ENCODE data around the gene CENATAC.
"Not testable (repeated sequence)": the region's sequence is repeated elsewhere in the genome, so short reads cannot be mapped to it uniquely, and the experiment has no call there.

Gene CENATAC

GRCh38 chr11:119012629-119013170 lies 14.8 kb downstream of the CENATAC start:
- Mint-ChIP-seq H3K9me3 (no peaks in the 10 kb centered on the region), H3K4me3 (no peak overlapping the region), H3K4me1 (peaks cover 24 to 28% of the 10 kb centered on the region in 2 donors), H3K27ac (peak overlapping the region; percentile 56), H3K36me3 (peaks cover 56 to 63% of the 10 kb centered on the region in 2 donors), H3K27me3 (no peaks in the 10 kb centered on the region)
- no peak for DNase-seq
- ATAC-seq (replicated peaks): no peak

GRCh38 chr11:119014209-119014924 lies 16.4 kb downstream of the CENATAC start:
- H3K36me3 Mint-ChIP-seq: peaks cover 53 to 69% of the 10 kb centered on the region in 2 donors
- no peak overlapping the region for H3K4me3 Mint-ChIP-seq
- H3K9me3 Mint-ChIP-seq: no peaks in the 10 kb centered on the region

GRCh38 chr11:119015054-119015611 lies 17.2 kb downstream of the CENATAC start:
- ATAC-seq (replicated peaks): no peak
- Mint-ChIP-seq H3K36me3 (peaks cover 53 to 65% of the 10 kb centered on the region in 2 donors), H3K27me3 (no peaks in the 10 kb centered on the region), H3K4me1 (peaks cover 25 to 28% of the 10 kb centered on the region in 2 donors), H3K27ac (peak overlapping the region; percentile 69), H3K4me3 (peak overlapping the region; percentile 30 to 57), H3K9me3 (no peaks in the 10 kb centered on the region)
- no peak for DNase-seq

More at GRCh38 chr11:119014209-119014924, 16.4 kb downstream of the CENATAC start:
- Mint-ChIP-seq H3K27ac (peak overlapping the region; percentile 51), H3K27me3 (no peaks in the 10 kb centered on the region), H3K4me1 (peaks cover 24 to 28% of the 10 kb centered on the region in 2 donors)
- ATAC-seq (replicated peaks) (no peak), DNase-seq (no peak)

- Mint-ChIP-seq H3K27ac (peak overlapping the region; percentile 51), H3K27me3 (no peaks in the 10 kb centered on the region), H3K4me1 (peaks cover 25 to 32% of the 10 kb centered on the region in 2 donors), H3K36me3 (peaks cover 44 to 60% of the 10 kb centered on the region in 2 donors), H3K4me3 (peak overlapping the region; percentile 69 to 98), H3K9me3 (no peaks in the 10 kb centered on the region)
- no peak for ATAC-seq (replicated peaks)
- DNase-seq: no peak
These were observed 18.5 kb downstream of the CENATAC start for GRCh38 chr11:119016216-119017009.

GRCh38 chr11:119017377-119017776 lies 19.4 kb downstream of the CENATAC start:
- Mint-ChIP-seq H3K4me3 (peak overlapping the region; percentile 98), H3K36me3 (peaks cover 47 to 62% of the 10 kb centered on the region in 2 donors), H3K27ac (peak overlapping the region; percentile 100), H3K4me1 (peaks cover 23 to 29% of the 10 kb centered on the region in 2 donors)
- not testable (repeated sequence) for H3K9me3 Mint-ChIP-seq; DNase-seq; ATAC-seq (replicated peaks); H3K27me3 Mint-ChIP-seq

GRCh38 chr11:119018074-119018938 lies 20.4 kb downstream of the CENATAC start, which contains the start of the genes RPS25 and TRAPPC4:
RPS25 (minus strand) TSS chr11:119018343; CDS start chr11:119018284, 59 bp downstream.
TRAPPC4 (plus strand) TSS chr11:119018766; CDS start chr11:119018796, 30 bp downstream.
- Mint-ChIP-seq H3K4me1 (peaks cover 18 to 30% of the 10 kb centered on the region in 2 donors), H3K36me3 (peaks cover 44 to 59% of the 10 kb centered on the region in 2 donors), H3K4me3 (peak within 1 kb of the TSS; percentile 98), H3K27ac (peak within 1 kb of the TSS; percentile 100), H3K9me3 (no peaks in the 10 kb centered on the region), H3K27me3 (no peaks in the 10 kb centered on the region)
- DNase-seq: peak; percentile 93
- ATAC-seq (replicated peaks): peak; percentile 92 to 93

GRCh38 chr11:119019996-119020395 lies 22.1 kb downstream of the CENATAC start:
- peak overlapping the region; percentile 98 for H3K4me3 Mint-ChIP-seq
- H3K27ac Mint-ChIP-seq: peak overlapping the region; percentile 100
- no peak for ATAC-seq (replicated peaks)
- no peaks in the 10 kb centered on the region for H3K27me3 Mint-ChIP-seq
- no peaks in the 10 kb centered on the region for H3K9me3 Mint-ChIP-seq
- peaks cover 42 to 64% of the 10 kb centered on the region in 2 donors for H3K36me3 Mint-ChIP-seq
- DNase-seq: no peak
- peaks cover 23 to 37% of the 10 kb centered on the region in 2 donors for H3K4me1 Mint-ChIP-seq

GRCh38 chr11:119021631-119022030 lies 23.7 kb downstream of the CENATAC start:
- Mint-ChIP-seq H3K27me3 (no peaks in the 10 kb centered on the region), H3K9me3 (no peaks in the 10 kb centered on the region), H3K27ac (no peak overlapping the region), H3K4me3 (no peak overlapping the region), H3K36me3 (peaks cover 38 to 62% of the 10 kb centered on the region in 2 donors), H3K4me1 (peaks cover 18 to 27% of the 10 kb centered on the region in 2 donors)
- no peak for ATAC-seq (replicated peaks)
- DNase-seq: no peak

GRCh38 chr11:119023741-119024140 lies 25.8 kb downstream of the CENATAC start:
- Mint-ChIP-seq H3K9me3 (no peaks in the 10 kb centered on the region), H3K4me1 (peaks cover 27 to 35% of the 10 kb centered on the region in 2 donors), H3K27me3 (no peaks in the 10 kb centered on the region), H3K4me3 (no peak overlapping the region), H3K36me3 (peaks cover 34 to 55% of the 10 kb centered on the region in 2 donors), H3K27ac (peak overlapping the region; percentile 31)
- DNase-seq: no peak
- no peak for ATAC-seq (replicated peaks)

- DNase-seq: no peak
- peaks cover 38 to 59% of the 10 kb centered on the region in 2 donors for H3K36me3 Mint-ChIP-seq
- H3K9me3 Mint-ChIP-seq: no peaks in the 10 kb centered on the region
- no peak for ATAC-seq (replicated peaks)
- no peaks in the 10 kb centered on the region for H3K27me3 Mint-ChIP-seq
- peak overlapping the region; percentile 72 for H3K27ac Mint-ChIP-seq
- no peak overlapping the region for H3K4me3 Mint-ChIP-seq
- H3K4me1 Mint-ChIP-seq: peaks cover 33 to 43% of the 10 kb centered on the region in 2 donors
These were observed 26.6 kb downstream of the CENATAC start for GRCh38 chr11:119024430-119025098.

GRCh38 chr11:119025099-119025473 lies 27.1 kb downstream of the CENATAC start:
- peaks cover 36 to 56% of the 10 kb centered on the region in 2 donors for H3K36me3 Mint-ChIP-seq
- H3K27me3 Mint-ChIP-seq: no peaks in the 10 kb centered on the region
- DNase-seq (no peak), ATAC-seq (replicated peaks) (no peak)
- H3K4me3 Mint-ChIP-seq: no peak overlapping the region
- no peaks in the 10 kb centered on the region for H3K9me3 Mint-ChIP-seq
- no peak overlapping the region for H3K27ac Mint-ChIP-seq
- H3K4me1 Mint-ChIP-seq: peaks cover 35 to 43% of the 10 kb centered on the region in 2 donors

GRCh38 chr11:119025541-119025940 lies 27.6 kb downstream of the CENATAC start:
- ATAC-seq (replicated peaks) (no peak), DNase-seq (no peak)
- no peak overlapping the region for H3K4me3 Mint-ChIP-seq
- peak overlapping the region; percentile 56 for H3K27ac Mint-ChIP-seq
- H3K36me3 Mint-ChIP-seq: peaks cover 35 to 55% of the 10 kb centered on the region in 2 donors
- peaks cover 34 to 40% of the 10 kb centered on the region in 2 donors for H3K4me1 Mint-ChIP-seq
- no peaks in the 10 kb centered on the region for H3K9me3 Mint-ChIP-seq
- no peaks in the 10 kb centered on the region for H3K27me3 Mint-ChIP-seq
